Umbilical cord (tissue), 2 donors: ENCODE measurements around the gene CHRNA7. TPM values are rescaled to one million over a fixed set of nuclear protein-coding genes. Genes with fewer than 3 reads are reported as not detected.

ENCODE experiments used
- DNase-seq: peaks from one replicate; pipeline ENCODE4 v3.0.0-alpha.2; 2015; ENCODE audit warnings: low spot score
- total RNA-seq: library from RNA; depleted of rRNA; stranded (reverse); fragments of >200 nt; gene quantifications from one replicate; pipeline ENCODE4 v1.2.3, GENCODE V29; 2014; ENCODE audit warnings: low replicate concordance; ENCODE audit not compliant: insufficient read depth

CHRNA7 gene
- total RNA-seq: 14.4 TPM

DNA sequence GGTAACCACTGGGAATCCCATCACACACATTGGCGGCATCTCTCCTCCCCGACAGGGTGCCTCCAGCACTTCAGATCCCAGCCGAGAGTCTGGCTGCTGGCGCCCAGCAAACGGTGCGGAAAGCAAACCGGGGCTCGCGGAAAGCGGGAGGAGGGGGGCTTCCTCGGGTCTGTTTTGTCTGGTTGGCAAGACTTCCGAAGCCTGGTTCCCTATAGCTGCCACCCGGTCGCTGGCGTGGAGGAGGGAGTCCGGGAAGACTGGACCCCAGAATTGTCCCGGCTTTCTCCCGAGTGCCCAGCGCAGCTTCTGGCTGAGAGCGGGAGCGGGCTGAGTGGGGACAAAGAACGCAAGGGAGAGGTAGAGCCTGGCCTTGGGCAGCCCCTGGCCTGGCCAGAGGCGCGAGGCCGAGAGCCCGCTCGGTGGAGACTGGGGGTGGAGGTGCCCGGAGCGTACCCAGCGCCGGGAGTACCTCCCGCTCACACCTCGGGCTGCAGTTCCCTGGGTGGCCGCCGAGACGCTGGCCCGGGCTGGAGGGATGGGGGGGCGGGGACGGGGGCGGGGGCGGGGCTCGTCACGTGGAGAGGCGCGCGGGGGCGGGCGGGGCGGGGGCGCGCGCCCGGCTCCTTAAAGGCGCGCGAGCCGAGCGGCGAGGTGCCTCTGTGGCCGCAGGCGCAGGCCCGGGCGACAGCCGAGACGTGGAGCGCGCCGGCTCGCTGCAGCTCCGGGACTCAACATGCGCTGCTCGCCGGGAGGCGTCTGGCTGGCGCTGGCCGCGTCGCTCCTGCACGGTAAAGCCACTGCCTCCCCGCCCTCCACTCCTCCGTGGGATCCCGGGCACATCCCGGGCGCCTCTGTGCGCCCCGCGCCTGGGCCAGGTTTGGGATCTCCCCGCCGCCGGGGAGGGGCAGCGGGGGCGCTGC, at the start of gene CHRNA7:
CHRNA7 (plus strand) TSS at position 654 of the 920 bp plus-strand sequence; CDS start at position 734, 80 bp downstream.
- peak; percentile 34 for DNase-seq

DNA sequence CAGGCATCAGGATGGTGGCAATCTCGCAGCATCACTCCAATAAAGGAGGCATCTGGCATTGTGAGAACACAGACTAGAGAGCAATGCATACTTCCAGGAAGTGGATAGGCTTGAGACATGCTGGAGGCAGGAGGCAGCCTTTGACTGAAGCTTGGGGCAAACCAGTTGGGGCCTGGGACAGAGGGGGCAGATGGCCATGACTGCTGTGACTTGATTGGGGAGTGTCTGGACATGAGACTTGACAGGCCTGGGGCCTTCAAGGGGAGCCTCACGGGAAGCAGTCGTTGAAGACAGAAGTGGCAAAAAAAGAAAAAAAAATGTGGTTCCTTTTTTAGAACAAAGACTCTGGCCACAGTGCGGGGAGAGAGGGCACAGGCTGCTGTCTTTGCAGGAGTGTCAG, 44.7 kb upstream of the CHRNA7 start:
- DNase-seq: no peak

DNA sequence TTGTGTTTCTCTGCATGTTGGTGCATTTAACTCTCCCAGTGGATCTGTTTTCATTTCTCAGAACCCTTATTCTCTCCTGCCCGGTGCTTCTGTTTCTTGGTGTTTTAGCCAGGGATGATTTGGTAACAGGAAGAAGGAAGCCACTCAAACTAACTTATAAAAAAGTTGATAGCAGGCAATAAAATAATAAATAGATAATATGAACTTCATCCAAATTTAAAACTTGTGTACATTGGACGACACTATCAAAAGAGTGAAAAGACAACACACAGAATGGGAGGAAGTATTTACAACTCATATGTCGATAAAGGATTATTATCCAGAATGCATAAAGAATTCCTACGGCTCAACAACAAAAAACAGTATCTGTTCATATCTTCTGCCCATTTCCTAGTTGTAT, 37.3 kb upstream of the CHRNA7 start:
- no peak for DNase-seq

DNA sequence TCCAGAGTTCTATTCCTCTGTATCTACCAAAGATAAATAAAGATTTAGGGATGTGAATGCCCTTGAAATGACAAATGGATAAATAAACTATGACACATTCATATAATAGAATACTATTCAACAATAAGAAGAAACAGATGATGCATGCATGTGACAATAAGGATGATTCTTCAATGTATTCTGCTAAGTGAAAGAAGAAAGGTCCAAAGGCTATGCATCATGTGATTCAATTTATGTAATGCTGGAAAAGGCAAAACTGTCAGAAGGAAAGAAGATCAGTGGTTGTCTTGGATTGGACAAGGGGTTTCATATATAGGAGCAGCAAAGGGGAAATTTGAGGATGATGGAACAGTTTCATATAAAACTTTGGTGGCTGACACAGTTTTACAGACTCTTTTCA, 32.6 kb upstream of the CHRNA7 start:
- DNase-seq: no peak

- no peak for DNase-seq
Observed at GRCh38 chr15:32003558-32003957, 26.8 kb upstream of the CHRNA7 start.

DNA sequence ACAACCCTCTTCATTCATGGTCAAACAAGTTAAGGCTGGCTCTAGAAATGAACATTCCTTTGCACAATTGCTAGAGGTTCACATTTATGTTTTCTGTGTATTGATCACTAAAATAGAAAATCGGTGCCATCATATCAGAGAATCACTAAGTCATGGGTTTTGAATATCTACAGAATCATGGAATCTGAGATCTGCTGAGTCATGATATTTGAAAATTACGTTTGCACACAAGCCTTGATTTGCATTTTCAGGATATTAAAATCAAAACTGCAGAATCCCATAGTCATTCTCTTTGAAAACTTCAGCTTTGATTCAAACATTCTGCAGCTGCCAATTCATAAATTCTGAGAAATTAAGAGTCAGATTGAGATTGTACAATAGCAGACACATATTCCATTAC, 26.1 kb upstream of the CHRNA7 start:
- no peak for DNase-seq

DNA sequence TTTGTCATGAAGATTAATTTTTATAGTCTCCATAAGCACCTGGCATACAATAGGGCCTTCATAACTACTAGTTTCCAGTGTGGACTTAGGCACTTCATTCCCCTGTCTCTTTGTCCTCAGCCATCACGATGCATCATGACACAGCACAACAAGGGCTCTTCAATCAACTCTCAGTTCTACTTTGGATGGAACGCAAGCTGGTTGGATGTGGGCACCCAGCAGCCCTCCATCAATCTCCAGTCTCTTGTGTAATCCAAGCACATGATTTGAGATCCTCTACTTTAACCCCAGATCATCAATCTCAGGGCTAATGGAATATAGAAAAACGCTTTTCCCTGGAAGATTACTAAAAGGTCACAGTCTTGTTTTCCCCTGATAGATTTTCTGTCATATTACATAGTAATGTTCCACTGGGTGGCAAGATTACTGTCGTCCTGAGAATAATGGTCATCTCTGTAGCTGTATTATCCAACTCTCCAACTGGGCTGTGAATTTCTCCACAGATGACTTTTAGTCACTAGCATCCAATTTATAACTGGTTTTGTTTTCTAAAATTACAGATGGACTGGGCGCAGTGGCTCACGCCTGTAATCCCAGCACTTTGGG, 22.9 kb upstream of the CHRNA7 start:
- DNase-seq: no peak

DNA sequence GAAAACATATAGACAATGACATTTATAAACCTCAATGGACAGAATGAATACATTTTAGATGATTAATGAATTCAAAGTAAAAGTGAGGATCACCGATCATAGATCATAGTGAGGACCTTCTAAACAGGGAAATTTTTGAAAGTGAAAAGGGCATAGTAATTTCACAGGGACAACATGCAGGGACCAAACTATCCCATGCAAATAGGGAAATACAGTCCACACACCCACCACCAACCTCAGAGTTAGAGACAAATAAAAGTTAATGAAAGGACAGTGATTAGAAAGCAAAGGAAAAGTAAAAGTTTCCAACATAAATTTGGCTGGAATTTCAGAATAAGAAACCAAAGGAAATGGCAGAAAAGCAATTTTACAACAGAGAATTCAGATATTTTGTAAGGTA, 15.4 kb upstream of the CHRNA7 start:
- no peak for DNase-seq

GRCh38 chr15:32020156-32020555, 10.2 kb upstream of the CHRNA7 start:
- DNase-seq: no peak

DNA sequence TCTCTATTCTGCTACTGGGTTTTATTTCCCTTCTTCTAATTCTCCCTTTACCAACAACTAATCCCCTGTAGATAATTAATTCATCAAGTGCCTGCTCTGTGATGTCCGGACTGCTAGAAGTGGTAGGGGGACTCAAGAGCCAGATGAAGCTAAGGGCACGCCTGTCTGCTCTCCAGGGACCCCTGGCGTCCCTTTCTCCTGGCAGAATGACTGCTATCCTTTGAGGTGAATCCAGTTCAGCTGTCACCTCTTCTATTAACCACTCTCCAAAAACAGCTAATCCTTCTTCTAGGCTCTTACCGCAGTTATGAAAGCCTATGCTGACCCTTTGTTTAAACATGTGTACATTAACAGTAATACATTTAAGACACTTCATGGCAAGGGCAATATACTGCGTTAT, 1.4 kb upstream of the CHRNA7 start:
- no peak for DNase-seq

- peak; percentile 26 for DNase-seq
Observed at GRCh38 chr15:32029409-32029861, 880 bp upstream of the CHRNA7 start.

DNA sequence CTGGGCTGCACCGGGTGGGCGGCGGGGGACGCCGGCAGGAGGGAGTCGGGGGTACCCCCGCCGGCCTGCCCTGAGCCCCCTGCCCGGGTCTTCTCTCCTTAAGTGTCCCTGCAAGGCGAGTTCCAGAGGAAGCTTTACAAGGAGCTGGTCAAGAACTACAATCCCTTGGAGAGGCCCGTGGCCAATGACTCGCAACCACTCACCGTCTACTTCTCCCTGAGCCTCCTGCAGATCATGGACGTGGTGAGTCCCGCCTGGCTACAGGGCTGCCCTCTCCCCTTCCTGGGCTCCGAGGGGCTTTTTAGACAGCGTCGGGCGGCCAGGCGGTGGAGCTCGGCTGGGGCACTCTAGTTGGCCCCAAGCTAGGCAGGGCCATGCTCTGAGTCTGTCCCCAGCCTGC, 480 bp downstream of the CHRNA7 start:
- no peak for DNase-seq

DNA sequence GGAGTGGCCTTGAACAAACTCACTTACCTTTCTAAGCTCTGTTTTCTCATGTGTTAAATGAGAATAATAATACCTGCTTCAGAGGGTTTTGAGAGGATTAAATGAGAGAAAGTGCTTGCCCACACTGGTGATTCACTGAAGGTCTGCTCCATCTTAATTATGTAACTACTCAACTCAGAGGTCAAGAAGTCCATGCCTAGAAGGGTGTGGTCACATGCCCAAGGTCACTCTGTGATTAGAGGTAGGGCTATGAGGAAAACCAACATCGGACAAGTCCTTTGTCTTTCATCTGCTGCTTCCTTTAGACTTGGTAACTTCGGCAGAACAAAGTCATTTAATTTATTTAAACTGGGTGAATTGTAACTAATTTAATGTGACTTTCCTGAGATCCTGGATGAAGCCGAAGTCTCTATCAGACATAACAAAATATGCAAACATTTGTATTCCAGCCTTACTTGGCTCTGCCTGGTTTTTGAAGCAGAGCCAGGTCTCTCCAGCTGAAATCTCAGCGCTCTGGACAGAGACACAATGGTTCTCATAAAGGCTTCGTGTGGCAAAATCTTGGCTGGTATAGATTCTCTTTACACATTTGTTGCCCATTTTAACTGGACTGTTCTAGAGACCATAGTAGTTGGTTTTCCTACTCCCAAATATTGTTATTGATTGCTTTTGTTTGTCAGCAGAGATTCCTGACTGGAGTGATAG, 3.0 kb downstream of the CHRNA7 start:
- no peak for DNase-seq

DNA sequence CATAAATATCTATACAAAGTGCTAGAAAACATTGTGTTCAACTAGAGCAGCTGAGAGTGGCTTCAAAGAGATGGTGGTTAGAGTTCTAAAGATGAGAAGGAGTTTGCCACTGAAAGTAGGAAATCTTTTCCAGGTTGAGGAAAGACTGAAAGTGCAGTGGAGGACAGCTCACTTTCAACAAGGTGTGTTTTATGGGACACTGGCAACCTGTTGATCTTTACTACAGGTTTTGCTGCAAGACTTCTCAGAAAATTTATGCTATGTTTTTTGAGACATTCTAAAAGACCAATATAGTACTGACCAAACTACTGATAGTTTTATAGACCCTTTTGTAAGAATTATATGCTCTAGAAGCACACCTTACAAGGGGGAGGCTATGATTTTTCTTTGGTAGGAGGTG, 3.8 kb downstream of the CHRNA7 start:
- no peak for DNase-seq

GRCh38 chr15:32035285-32035684, 5.0 kb downstream of the CHRNA7 start:
- no peak for DNase-seq

- no peak for DNase-seq
Observed at GRCh38 chr15:32036971-32037370, 6.7 kb downstream of the CHRNA7 start.

- DNase-seq: no peak
Observed at GRCh38 chr15:32041294-32041693, 11.0 kb downstream of the CHRNA7 start.

DNA sequence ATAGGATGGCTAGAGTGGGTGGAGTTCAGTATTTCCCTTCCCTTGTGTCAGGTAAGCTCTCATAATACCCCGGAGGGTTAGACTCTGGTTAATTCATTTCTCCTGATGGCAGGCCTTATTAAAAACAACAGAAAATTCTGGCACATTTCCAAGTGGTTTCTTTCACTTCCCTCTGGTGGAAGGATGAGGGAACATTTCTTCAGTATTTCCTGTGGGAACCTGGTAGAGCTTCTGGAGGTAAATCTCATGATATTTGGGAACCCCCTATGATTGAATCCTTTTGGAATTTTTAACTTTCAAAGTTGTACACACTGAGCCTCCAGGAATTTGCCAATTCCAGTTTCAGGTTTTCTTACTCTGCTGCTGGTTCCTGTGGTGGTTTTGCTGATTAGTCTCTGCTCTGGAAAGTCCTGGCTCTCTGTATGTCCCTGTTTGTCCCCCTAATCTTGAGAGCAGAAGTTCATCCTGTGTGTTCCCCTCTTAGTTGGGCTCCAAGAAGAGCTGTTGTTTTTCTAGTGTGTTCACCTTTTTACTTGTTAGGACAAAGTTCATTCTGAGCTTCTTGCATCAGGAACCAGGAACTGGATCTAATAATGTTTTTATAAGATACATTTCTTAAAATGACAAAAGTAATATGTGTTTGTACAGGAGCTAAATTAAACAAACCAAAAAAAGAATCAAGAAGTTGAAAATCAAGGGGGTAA, 12.1 kb downstream of the CHRNA7 start:
- peak; percentile 23 for DNase-seq

DNA sequence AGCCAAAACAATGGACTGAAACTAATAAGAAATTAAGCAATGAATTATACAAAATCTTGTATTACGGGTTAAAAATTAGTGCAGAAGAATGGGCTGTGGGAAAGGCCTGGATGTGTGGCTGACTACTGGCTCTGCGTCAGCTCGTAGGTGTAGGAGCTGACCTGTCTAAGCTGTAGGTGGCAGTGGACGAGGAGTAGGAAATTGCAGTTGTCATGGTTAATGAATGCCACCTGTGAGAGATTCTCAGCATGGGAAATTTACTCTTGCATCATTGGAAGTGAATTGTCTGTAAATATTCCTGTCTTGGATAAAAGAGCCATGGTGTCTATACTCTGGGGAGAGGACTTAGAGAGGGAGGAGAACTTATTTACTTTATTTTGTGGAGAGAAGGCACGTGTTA, 23.4 kb downstream of the CHRNA7 start:
- no peak for DNase-seq

DNA sequence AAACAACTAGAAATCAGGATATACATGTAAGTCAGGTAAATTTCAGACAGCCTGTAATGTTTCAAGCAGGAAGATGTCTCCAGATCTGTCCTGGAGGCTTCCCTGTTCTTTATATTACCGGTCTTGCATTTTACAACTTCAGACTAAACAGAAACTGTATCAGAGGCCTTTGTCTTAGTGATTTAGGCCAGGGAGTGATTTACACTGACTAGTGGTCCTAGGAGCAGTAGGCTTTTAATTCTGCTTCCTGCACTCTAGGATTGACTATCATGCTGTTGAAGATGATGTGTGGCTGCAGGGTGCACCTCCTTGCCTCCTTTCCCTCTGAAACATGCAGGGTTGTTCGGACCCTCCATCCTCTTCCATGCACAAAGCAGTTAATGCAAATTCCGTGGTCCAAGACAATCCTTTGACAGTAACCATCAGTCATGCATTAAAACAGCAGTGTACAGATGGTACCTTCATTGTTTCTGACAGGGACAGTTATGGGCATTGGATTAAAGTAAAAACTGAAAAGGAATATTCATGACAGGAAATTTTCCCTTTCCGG, 27.6 kb downstream of the CHRNA7 start:
- no peak for DNase-seq

GRCh38 chr15:32060706-32061105, 30.4 kb downstream of the CHRNA7 start:
- DNase-seq: no peak
